A549 (cell line): Measurements from ENCODE around the gene TNFRSF1B.

Experiments
- JUN ChIP-seq, 2 experiments: fragments of >200 bp; sonication (Bioruptor Twin); formaldehyde crosslinking; IDR thresholded peaks; 2 replicates in 1 of 2; 3 replicates in 1 of 2; pipeline ENCODE4 v1.6.1; 2016 to 2017
- POLR2A ChIP-seq: IDR thresholded peaks from 2 replicates; pipeline ENCODE4 v1.6.1; 2012; ENCODE audit warnings: mild to moderate bottlenecking, low read length
- RFX5 ChIP-seq: fragments of 450-650 bp; IDR thresholded peaks from 2 replicates; pipeline ENCODE4 v1.7.1; 2014; ENCODE audit warnings: antibody characterized with exemption, mild to moderate bottlenecking, moderate library complexity
- SMC3 ChIP-seq: fragments of >200 bp; sonication (Bioruptor Twin); formaldehyde crosslinking; IDR thresholded peaks from 3 replicates; pipeline ENCODE4 v1.6.1; 2018; ENCODE audit warnings: inconsistent platforms
- TP53 ChIP-seq: fragments of 250-450 bp; sonication (Bioruptor Pico); IDR thresholded peaks from 2 replicates; pipeline ENCODE4 v1.5.0; 2021; ENCODE audit warnings: mild to moderate bottlenecking, moderate library complexity
- TF ChIP-seq, protein P1 (sequence below): fragments of >200 bp; sonication (Bioruptor Twin); formaldehyde crosslinking; IDR thresholded peaks from 3 replicates; pipeline ENCODE4 v1.6.1; 2016
- TF ChIP-seq, protein P2 (sequence below): fragments of >200 bp; sonication (Bioruptor Twin); formaldehyde crosslinking; IDR thresholded peaks from 3 replicates; pipeline ENCODE4 v1.5.1; 2016
- TF ChIP-seq, protein P3 (sequence below): IDR thresholded peaks from 2 replicates; pipeline ENCODE4 v1.6.1; 2012; ENCODE audit warnings: low read depth, borderline replicate concordance

DNA sequence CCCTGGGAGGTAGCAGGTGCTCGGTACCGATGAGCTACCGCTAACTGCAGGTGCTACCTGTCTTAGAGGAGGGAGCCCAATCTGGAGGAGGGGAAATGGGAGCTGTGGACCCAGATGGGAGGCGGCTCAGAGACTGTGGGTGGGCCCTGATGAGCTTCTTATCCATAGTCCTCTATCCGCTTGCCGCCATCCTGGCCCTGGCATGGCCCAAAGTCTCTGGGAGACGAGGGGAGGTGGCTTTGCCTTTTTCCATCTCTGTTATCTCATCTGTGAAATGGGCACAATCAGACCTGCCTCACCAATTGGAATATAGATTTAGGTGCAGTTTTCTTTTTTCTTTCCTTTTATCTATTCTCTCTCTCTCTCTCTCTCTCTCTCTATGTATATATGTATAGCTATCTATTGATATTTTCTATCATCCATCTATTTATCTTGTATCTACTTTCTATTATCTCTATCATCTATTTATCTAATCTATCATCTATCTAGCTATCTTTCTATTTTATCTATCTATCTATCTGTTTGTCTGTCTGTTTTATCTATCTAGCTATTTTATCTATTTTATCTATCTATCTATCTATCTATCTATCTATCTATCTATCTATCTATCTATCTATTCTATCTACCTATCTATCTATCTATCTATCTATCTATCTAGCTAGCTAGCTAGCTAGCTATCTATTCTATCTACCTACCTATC lies 16.5 kb downstream of the TNFRSF1B start:
- TF ChIP-seq, protein P1, sequence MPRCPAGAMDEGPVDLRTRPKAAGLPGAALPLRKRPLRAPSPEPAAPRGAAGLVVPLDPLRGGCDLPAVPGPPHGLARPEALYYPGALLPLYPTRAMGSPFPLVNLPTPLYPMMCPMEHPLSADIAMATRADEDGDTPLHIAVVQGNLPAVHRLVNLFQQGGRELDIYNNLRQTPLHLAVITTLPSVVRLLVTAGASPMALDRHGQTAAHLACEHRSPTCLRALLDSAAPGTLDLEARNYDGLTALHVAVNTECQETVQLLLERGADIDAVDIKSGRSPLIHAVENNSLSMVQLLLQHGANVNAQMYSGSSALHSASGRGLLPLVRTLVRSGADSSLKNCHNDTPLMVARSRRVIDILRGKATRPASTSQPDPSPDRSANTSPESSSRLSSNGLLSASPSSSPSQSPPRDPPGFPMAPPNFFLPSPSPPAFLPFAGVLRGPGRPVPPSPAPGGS, result no peak
- TF ChIP-seq, protein P2, sequence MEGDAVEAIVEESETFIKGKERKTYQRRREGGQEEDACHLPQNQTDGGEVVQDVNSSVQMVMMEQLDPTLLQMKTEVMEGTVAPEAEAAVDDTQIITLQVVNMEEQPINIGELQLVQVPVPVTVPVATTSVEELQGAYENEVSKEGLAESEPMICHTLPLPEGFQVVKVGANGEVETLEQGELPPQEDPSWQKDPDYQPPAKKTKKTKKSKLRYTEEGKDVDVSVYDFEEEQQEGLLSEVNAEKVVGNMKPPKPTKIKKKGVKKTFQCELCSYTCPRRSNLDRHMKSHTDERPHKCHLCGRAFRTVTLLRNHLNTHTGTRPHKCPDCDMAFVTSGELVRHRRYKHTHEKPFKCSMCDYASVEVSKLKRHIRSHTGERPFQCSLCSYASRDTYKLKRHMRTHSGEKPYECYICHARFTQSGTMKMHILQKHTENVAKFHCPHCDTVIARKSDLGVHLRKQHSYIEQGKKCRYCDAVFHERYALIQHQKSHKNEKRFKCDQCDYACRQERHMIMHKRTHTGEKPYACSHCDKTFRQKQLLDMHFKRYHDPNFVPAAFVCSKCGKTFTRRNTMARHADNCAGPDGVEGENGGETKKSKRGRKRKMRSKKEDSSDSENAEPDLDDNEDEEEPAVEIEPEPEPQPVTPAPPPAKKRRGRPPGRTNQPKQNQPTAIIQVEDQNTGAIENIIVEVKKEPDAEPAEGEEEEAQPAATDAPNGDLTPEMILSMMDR, result no peak
- TF ChIP-seq RFX5 (no peak), POLR2A (no peak), TP53 (CRISPR knock-in tag) (no peak), JUN (IDR thresholded peaks at IDR 0.05) (no peak), SMC3 (no peak)
- TF ChIP-seq, protein P3, sequence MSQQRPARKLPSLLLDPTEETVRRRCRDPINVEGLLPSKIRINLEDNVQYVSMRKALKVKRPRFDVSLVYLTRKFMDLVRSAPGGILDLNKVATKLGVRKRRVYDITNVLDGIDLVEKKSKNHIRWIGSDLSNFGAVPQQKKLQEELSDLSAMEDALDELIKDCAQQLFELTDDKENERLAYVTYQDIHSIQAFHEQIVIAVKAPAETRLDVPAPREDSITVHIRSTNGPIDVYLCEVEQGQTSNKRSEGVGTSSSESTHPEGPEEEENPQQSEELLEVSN, result no peak
